HG02840 (cell line): ENCODE results near the gene SAMD4A.

ENCODE experiments used
- ATAC-seq: cut with Tn5 transposase; IDR thresholded peaks from one replicate; pipeline ENCODE4 v1.9.1; 2021; ENCODE audit warnings: mild to moderate bottlenecking, moderate library complexity, moderate number of reproducible peaks; ENCODE audit not compliant: unreplicated experiment, low FRiP score

SAMD4A gene

GRCh38 chr14:54629635-54630360, 62.9 kb downstream of the SAMD4A start:
- ATAC-seq: no peak

DNA sequence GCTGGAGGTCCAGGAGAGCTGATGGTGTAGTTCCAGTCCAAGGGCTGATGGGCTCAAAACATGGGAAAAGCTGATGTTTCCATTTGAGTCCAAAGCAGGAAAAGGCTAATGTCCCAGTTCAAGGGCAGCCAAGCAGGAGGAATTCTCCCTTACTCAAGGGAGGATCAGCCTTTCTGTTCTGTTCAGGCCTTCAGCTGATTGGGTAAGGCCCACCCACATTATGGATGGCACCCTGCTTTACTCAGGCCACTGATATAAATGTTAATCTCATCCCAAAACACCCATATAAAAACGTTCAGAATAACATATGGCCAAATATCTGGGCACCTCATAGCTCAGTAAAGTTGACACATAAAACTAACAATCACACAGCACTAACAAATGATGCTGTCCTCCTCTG, 64.1 kb downstream of the SAMD4A start:
- ATAC-seq: no peak

DNA sequence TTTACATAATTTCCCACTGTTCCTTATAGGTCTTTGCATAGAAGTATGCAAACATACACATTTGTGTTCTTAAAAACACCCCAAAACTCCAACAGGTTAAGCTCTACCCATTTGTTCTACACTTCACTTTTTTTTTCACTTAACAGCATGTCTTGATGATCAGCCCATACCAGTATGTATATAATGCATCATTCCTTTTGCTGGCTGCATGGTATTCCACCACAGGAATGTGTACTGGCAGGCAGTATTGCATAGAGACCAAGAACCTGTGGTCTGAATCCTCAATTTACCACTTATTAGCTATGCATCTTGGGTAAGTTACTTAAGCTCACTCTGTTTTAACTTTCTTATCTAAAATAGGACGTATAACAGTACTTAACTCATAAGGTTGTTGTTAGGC, 65.5 kb downstream of the SAMD4A start:
- ATAC-seq: no peak

DNA sequence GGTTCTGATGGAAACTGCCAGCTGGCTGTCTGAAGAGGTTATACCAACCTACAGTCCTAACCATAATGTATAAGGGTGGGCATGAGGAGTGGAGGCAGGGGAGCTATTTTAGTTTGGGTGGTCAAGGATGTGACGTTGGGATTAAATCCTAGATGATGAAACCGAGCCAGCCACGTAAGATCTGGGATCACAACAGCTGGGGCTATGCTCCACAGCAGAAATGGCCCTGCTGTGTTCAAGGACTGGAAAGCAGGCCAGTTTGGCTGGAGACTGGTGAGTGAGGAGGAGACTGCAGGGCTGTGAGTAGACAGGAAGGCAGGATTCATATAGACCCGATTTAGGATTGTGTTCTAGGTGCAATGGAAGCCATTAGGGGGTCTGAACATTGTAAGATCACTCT, 66.1 kb downstream of the SAMD4A start:
- no peak for ATAC-seq

GRCh38 chr14:54637270-54638134, 70.6 kb downstream of the SAMD4A start:
- no peak for ATAC-seq

DNA sequence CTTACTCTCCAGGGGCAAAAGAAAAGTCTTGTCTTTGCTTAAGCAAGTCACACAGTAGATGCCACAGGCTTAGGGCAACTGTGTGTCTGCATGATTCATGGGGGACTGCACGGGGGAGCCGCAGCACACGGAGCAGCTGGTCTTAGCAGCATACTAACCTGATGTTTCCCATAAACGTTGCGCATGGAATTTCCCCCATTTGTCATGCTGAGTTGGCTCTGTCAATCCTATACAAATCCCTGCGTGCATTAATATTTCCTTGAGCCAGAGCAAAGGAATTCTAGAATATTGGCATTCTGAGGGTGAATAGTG, 71.2 kb downstream of the SAMD4A start:
- ATAC-seq: no peak

DNA sequence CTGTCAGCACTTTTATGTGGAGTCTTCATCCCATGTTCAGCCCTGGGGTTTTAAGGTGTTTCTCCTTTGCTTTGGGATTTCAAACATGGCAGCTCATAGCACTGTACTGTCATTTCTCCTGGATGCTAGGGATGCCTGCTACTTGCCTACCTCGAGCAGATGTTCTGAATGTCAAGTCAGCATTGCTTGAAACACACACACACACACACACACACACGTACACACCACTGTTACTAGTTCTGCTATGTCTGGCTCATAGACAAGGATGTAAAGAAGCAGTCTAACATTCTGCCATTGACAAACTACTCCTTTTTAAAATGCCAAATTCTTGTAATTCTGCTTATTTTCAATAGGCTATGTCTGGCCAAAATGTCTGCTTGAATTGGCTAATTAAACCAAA, 72.7 kb downstream of the SAMD4A start:
- ATAC-seq: no peak

GRCh38 chr14:54640506-54640905, 73.6 kb downstream of the SAMD4A start:
- ATAC-seq: no peak

GRCh38 chr14:54642121-54642520, 75.2 kb downstream of the SAMD4A start:
- no peak for ATAC-seq

DNA sequence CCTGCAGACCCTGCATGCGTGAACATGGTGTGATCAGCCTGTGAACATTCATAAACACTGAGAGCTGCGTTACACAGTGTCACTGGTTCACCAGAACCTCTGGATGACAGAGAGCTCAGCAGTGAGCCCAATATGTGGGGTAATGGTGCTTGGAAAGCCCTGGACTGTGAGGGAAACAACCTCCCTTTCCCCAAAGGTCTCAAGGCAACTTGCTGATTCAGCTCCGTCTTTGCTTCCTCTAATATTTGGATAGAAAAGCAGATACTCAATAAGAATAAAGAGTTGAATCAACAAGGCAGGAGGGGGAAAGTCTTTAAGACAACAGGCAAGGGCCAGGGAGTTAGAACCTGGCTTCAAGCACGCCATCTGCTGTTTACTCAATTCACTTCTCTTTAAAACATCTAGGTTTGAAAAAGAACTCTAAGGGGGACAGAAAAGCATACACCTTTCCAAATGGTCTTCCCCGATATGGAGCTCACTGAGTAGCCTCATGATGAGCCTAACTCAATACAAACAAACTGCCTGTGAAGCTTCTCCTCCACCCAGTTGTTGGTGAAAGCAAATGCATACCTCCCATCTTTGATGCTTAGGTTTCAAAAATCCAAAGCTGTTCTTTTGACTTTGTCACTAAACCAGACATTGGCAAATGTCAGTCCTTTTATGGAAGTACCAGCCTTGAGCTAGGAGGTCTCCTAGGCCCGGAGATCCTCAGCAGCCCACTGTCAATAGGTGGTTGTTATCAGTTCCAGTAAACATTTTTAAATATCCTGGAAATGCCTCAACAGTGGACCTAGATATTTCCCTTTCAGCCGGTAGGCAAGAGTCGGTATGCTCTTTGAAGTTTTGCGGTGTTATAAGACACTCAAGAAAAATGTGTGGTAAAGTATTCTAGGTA, 76.1 kb downstream of the SAMD4A start:
- ATAC-seq: no peak

DNA sequence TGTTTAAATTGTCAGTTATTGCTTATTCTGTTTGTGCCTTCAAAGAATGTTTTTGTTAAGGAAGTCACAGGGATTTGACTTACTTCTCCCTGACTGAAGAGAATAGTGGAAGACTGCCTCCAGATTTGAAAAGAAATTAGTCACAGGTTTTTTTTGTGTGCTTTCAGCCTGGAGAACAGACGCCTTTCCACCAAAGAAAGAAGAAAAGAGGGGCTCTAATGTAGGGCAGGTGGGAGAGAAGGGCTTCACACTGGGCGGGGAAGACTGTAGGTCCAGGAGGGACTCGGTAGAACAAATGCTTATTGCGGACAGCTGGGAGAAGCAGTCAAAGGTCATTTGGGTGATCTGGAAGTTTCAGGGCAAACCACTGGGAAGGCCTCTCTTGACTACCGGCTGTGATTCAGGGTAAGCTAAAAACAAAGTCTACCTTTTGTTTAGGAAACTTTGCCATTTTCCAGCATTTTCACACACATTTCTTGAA, 76.8 kb downstream of the SAMD4A start:
- no peak for ATAC-seq

DNA sequence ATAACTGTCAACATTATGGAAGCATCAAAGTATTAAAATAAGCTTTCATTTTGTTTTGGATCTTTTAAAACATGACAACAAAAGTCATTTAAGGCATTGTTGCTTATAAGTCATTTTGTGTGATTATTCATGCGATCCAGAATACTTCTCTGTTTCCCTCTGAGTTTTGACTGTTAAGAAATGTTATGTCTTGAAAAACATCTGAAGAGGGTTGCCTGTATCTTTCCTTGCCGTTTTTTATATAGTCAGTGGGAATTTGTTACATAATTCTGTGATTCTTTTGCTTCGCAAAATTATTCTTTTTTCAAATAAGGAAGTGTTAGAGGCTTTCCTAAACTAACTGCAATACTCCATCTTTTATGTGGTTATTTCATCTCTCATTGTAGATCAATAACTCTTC, 78.7 kb downstream of the SAMD4A start:
- no peak for ATAC-seq

DNA sequence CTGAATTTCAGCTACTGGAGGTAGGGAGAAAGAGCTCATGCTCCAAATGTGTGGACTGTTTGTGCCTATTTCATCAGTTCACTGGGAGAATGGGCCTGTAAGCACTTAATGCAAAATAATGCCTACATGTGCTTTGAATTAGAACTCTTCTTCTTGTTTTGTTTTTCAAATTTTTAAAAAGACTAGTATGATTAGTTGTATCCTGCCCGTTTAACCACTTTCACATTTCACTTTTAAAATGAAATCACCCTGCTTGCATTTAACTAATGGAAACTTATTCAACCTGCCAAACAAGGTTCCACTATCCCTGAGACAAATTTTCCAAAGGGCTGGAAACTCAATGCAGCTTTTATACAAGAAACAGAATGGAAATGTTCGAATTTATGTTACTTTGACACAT, 79.7 kb downstream of the SAMD4A start:
- ATAC-seq: no peak

GRCh38 chr14:54647378-54647777, 80.5 kb downstream of the SAMD4A start:
- ATAC-seq: no peak

DNA sequence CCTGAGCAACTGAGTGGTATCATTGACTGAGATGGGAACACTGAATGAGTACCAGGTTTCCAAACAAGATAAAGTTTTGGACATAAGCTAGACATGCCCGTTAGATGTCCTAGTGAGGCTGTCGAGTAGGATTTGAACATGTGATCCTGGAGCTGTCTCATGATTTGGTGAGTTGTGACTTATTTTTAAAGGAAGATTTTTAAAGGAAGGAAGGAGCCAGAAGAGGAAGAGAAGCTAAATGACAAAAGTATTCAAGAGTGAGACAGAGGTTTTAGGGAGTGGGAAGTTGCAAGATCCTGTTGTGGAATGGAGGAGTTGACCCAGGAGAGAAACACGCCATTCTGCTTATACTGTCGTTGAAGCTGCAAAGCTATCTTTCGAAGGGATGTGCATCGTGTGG, 82.1 kb downstream of the SAMD4A start:
- no peak for ATAC-seq

GRCh38 chr14:54650331-54650958, 83.5 kb downstream of the SAMD4A start:
- no peak for ATAC-seq

GRCh38 chr14:54650959-54651351, 84.0 kb downstream of the SAMD4A start:
- ATAC-seq: no peak

GRCh38 chr14:54651649-54652048, 84.7 kb downstream of the SAMD4A start:
- ATAC-seq: no peak

DNA sequence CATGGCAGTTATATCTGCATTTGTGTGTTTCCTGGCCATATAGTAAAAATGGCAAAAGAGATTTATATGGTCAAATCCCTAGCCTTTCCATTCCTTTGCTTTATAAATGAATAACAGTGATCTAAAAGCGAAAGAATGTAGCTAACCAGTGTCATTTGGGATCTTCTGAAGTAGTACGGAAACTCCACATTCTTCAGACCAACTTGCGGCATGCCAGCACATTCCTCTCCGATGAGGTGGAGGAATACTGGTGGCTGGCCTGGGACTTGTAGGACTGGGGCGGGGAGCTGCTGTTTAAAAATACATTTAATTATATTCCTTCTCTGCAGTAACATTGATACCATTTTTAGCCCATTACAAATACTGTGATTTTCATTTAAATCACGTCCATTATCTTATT, 85.3 kb downstream of the SAMD4A start:
- no peak for ATAC-seq

- no peak for ATAC-seq
These were observed 85.7 kb downstream of the SAMD4A start for GRCh38 chr14:54652605-54653052.
